Stimulated activated CD8-positive, alpha-beta memory T cell treated with anti-CD3 and anti-CD28 coated beads, Interleukin-12 subunit alpha, Interleukin-12 subunit beta, amount 100 ng/mL, for 24 hours (primary cell): Measurements from ENCODE around the gene GPR153.
A peak's percentile ranks its signal among the peaks of the same experiment; 100 is the strongest.
"Not testable (repeated sequence)": the region's sequence is repeated elsewhere in the genome, so short reads cannot be mapped to it uniquely, and the experiment has no call there.

Experiments
- DNase-seq: peaks from one replicate; pipeline ENCODE4 v3.0.0-alpha.2; 2020; ENCODE audit errors: extremely low read depth

The GPR153 gene

DNA sequence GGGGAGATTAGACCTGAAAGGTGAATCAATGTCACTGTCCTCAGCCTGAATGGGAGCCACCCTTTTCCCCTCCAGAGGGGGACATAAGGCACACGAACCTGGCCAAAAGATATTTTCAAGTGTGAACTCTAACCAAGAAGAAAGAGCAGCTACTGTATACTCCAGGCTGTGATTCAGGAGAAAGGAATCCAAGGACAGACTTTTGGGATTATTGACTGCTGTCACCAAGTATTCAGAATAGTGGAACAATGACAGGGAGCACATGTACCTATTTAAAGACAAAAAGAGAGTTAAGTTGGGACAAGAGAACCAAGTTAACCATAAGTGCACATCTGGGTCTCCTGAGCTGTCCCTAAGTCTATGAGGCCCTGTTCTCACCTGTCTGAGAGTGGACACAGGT, 27.5 kb downstream of the GPR153 start:
- no peak for DNase-seq

DNA sequence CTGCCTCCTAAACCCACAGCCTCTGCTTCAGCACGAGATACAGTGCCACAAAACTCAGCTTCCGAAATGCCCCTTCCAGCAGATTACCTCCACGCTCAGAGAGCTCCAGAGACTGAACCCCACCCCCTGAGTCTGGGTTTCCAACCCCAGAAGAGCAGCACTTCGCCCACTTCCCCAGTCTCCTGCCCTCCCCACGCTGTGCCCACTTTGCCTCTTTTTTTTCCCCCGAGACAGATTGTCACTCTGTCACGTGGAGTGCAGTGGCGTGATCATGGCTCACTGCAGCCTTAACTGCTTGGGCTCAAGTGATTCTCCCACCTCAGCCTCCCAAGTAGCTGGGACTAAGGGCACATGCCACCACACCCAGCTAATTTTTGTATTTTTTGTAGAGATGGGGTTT, 35.2 kb downstream of the GPR153 start:
- no peak for DNase-seq

DNA sequence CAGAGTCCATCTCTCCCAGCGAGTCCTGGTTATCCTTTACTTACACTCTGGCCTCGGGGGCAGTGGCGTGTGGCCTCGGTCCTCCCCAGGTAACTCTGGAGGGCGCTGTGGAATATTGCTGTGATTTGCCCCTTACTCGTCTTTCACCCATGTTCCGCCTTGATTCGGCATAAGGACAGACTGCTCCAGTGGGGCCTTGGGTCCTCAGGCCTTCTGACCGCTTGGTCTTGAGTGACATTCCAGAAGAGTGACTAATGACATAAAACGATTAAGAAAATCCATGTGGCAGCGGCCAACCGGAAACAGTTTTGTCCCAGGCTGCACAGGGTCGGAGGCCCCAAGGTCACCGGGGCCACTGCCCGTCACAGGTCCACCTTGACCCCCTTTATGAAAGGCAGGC, 36.2 kb downstream of the GPR153 start:
- no peak for DNase-seq

DNA sequence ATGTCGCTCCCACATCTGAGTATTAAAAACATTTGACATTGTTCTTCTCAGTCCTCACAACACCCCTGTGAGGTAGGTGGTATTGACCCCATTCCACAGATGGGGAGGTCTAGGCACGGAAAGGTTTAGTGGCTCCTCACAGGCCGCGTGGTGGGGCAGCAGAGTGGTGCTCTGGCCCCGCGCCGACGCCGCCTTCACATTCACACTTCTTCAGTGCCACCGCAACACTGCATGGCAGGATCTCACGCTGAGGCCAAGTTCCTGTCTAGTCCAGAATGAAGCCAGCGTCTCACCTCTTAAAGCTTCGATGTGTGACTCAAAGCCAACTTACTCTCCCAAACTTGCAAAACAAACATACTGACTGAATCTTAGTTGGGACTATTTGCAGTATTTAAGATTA, 37.3 kb downstream of the GPR153 start:
- DNase-seq, result no peak

DNA sequence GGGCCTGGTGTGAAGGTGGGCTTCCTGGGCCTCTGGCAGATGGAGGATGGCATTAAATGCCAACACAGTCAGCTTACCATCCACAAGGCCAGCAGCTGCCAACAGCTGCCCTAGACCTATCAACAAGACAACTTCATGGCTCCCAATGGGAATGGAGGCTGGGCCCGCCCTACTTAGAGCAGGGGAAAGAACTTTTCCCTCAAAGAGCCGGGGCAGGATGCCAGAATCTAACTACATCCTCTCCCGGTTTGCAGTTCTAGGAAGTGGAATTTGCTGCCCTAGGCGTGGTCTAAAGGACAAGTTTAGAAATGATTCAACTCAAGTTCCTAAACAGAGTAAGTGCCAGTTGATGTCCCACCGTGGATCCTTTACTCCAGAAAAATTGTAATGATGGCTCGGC, 38.3 kb downstream of the GPR153 start:
- no peak for DNase-seq

DNA sequence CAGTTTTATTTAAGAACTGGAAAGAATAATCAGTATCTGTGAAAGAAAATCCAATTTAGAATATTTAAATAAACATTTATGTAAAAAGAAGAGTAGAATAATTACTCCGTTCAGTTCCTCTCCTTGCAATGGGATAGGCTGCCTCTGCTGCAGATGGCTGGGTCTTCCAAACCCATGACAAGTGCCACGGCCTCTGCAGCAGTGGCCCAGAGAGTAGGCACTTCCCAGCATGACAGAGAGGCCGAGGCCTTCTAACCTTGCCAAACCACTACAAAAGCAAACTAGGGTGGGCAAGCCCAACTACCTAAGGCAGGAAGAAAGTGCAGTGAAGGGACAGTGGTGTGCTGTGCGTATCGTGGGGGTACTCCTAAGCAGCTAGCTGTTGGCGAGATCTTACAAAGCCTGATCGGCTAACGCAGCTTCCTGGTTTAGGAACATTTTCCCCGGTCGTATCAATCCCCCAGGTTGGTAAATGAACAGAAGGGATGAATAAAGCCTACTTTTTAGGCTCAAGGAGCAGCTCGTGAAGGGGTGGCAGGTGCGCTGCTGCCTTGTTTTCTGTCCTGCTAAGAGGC, 39.6 kb downstream of the GPR153 start:
- DNase-seq, result no peak

DNA sequence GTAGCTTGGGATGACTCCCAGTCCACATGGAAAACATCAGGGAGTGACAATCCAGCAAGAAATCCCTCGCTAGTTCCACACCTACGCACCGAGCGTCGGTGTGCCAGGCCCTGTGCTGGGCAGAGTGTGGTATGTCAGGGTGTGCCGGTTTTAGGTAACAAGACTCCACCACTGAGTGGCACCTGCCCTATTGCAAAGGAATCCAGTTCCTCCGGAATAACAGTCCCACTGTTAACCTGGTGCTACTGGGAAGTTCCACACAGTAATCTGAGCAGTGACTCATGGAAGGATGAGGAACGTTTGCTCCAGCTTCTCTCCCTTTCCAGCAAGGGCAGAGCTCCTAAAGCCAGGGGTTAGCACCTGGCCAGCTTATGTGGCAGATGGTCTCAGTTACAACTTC, 40.7 kb downstream of the GPR153 start:
- no peak for DNase-seq

DNA sequence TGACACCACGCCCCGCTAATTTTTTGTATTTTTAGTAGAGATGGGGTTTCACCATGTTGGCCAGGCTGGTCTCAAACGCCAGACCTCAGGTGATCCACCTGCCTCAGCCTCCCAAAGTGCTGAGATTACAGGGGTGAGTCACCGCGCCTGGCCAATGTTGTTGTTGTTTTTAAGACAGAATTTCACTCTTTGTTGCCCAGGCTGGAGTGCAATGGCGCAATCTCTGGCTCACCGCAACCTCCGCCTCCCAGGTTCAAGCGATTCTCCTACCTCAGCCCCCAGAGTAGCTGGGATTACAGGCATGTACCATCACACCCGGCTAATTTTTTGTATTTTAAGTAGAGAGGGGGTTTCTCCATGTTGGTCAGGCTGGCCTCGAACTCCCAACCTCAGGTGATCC, 41.3 kb downstream of the GPR153 start:
- DNase-seq, result not testable (repeated sequence)

DNA sequence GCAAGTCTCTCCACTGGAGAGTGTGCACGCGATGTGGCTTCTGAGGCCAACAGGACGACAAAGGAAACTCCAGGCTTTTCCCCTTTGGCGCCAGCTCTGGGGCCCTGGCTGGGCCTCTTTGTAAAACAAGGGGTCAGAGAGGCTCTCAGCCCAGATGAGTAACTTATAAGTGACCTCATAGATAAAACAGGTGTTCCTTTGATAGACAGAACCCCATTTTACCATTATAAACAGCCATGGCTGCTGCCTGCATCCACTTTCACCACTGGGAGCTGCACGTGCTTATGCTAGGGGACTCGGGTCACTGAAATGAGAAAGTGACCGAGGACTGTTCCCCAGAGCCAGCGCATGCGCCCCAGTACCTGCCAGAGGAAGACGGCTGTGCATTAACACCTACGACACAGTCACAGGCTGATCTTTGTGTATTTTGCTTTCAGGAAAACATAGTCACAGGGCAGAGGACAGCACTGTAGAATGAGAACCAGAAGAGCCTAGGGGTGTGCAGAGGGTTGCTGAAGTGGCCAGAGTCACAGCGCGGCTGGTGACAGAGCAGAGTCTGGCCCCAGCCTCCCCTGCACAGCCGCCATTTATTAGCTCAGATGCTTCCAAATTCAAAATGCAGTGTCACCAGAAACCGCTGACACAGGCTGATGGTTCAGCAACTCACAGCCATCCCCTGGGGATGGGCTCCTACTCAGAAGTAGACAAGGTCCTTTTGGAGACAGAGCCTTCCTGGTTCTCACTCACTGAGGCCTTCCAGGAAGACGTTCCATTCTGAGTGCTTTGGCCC, 42.3 kb downstream of the GPR153 start:
- no peak for DNase-seq

DNA sequence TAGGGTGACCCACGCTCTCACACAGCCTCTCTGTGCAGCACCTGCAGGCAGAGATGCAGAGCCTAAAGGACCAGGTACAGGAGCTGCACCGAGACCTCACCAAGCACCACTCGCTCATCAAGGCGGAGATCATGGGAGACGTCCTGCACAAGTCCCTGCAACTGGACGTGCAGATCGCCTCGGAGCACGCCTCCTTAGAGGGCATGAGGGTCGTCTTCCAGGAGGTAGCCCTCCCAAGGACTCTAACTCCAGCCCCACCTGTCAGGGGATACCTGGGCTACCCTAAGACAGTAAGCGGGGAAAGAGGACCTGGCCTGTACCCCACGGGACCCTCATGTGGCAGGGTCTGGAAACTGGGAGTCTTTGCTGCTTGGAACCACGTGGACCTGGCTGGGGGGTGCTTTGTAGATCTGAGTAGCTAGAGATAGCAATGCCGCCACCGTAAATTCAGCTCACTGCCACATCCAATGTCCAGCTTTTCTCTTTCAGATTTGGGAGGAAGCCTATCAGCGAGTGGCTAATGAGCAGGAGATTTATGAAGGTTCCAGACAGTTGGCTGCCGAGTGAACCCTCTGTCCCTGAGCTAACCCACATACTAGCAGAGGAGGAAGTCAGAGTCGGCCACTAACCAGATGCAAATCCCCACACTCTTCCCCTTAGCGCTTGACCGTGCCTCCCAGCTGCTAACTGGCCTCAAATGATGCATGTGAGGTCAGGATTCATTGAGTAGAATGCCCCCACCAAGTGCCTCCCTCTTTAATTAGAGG, 48.5 kb downstream of the GPR153 start:
- DNase-seq, result no peak

DNA sequence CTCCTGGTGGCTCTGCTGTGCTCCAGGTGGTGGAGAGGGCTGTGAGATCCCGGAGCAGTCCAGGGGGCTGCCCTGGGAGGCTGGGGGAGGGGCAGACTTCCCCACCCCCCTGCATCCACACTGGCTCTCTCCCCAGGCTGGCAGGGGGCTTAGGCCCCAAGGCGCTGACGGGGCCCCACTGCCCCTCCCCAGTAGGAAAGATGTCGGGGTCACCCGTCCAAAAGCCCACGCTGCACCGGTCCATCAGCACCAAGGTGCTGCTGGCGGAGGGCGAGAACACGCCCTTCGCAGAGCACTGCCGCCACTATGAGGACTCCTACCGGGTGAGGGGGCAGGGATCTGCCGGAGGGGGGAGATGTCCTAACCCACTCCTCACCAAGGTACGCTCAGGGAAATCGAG, 49.2 kb downstream of the GPR153 start:
- no peak for DNase-seq

DNA sequence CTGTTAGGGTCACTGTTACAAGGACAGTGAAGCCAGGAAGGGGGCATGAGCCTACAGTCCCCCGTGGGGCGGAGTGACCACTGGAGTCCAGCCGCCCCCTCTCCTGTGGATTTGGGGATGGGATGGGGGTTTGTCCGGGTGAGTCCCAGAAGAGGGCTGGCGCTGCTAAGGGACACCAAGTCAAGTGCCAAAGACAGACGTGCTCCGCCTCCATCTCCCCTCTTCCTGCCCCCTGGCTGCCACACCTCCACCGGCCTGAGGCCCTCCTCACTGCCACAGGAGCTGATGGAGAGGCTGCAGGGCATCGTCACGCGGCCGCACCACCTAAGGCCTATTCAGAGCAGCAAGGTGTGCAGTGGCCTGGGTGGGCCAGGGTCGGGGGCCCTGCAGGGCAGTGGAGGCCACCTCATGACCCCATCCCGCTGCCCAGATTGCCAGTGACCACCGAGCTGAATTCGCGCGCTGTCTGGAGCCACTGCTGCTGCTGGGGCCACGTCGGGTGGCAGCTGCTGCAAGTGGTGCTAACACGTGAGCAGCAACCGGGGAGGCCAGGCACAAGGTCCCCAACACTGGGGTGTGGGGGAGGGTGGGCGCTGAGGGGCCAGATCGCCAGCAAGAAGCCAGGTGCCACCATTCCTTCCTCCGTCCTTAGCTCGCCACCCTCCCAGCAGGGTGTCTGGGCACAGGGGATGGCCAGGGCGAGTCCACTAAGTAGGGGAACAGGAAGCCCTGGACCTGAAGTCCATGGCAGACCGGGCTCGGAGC, 50.1 kb downstream of the GPR153 start:
- no peak for DNase-seq

DNA sequence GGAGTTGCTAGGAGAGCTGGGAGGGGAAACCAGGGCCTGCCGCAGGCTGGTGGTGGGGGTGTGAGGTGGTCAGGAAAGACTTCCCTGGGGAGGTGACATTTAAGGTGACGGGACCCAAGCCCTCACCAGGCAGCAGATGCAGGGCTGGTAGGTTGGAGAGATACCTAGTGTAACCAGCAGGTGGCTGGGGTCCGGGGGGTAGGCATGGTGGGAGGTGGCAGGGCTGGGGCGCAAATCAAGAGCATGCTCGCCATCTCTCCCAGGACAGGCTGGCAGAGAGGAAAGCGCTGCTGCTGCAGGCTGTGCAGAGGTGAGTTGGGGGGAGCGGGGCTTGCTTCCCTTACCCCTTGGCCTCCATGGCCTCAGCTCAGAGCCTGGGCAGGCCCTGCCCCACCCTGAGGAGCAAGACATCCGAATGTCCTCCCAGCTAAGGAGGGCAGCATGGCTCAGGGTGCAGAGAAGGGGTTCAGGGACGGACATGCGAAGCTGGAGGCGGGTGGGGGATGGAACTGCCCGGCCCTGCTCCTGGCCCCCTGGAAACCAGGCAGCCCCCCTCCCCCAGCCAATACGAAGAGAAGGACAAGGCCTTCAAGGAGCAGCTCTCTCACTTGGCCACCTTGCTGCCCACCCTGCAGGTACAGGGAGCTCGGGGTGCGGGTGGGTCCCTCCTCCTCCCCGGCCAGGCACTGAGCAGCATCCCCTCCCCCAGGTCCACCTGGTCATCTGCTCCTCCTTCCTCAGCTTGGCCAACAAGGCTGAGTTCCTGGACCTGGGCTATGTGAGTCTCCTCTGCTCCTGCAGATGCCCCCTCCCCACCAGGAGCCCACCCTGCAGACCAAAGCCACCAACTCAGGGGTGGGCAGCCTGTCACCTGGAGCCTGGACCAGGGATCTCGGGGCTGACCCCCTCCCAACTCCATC, 51.0 kb downstream of the GPR153 start:
- no peak for DNase-seq

DNA sequence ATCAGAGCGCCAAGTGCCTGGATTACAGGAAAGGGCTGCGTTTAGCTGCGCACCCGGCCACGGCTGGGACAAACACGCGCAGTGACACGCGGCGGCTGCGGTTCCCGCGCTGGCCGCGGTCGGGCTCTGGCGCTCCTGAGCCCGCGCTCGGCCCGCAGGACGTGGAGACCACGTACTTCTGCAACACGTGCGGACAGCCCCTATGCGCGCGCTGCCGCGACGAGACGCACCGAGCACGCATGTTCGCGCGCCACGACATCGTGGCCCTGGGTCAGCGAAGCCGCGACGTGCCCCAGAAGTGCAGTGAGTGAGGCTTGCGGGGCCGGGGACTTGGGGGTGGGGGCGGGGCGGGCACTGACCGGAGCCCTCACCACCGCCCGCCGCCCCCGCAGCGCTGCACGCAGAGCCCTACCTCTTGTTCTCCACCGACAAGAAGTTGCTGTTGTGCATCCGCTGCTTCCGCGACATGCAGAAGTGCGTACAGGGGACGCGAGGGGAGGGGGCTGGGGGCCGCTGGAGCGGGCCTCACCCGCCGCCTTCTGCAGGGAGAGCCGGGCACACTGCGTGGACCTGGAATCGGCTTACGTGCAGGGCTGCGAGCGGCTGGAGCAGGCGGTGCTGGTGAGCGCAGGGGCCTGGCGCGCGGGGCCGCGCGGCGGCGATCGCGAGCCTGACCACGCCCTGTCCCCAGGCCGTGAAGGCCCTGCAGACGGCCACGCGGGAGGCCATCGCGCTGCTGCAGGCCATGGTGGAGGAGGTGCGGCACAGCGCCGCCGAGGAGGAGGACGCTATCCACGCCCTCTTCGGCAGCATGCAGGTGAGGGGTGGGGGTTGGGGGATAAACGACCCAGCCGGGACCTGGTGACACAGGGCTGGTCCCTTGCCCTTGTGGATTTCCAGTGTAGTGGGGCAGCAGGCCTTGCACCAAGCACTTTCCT, 51.9 kb downstream of the GPR153 start:
- DNase-seq, result no peak

DNA sequence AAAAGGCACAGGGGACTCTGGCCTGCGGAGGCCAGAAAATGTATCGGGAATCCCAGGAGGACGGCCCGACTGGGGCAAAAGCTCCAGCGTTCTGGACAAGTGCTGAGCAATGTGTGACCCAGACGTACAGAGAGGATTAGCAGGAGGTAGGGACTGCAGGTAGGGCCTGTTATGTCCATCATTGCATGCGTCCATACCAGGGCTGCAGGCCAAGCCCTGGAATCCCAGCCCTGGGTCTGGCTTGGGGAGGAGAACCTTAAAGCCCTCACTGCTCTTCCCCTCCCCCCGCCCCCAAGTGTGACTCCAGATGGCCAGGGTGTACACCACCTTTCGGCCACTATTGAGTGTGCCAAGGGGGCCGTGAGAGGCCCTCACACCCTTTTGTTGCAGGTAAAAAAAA, 53.0 kb downstream of the GPR153 start:
- no peak for DNase-seq

DNA sequence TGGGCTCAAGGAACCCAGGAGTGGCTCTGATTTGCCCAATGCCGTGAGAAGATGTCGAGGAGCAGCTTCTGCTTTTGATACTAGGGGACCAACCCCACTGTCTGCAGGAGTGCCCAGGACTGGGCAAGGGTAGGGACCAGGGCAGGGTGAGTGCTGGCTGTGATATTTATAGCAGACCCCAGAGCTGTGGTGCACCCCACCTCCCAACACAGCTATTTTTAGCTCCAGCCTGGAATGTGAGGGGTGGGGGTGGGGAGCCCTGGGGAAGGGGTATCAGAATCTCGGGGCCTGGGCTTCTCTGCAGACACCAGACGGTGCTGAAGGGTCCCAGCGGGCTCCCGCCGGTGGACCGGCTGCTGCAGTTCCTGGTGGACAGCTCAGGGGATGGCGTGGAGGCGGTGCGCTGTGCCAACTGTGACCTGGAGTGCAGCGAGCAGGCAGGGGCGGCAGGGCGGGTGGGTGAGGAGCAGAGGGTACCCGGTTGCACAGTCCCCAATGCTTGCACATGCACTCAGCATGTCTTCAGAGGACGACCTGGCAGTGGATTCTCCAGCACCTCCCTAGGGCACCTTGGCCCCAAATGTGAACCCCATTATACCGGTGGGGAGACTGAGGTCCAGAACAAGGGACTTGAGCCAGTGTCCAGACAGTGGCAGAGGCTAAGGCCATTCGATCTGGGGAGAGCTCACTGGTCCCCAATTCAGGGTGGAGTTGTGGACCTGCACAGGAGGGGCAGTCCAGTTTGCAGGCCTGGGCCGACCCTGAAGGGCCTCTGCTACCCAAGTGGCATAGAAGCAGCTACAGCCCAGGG, 53.6 kb downstream of the GPR153 start:
- no peak for DNase-seq

DNA sequence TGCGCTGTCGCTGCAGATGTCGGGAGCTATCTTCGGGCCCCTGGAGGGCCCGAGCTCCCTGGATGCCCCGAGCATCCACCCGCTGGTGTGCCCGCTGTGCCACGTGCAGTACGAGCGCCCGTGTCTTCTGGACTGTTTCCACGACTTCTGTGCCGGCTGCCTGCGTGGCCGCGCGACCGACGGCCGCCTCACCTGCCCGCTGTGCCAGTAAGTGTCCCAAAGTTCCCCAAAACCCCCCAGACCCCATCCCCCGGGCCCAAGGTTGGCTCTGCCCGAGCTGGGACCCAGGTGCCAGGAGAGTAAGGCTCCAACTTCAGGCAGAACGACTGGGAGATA, 54.4 kb downstream of the GPR153 start:
- no peak for DNase-seq

DNA sequence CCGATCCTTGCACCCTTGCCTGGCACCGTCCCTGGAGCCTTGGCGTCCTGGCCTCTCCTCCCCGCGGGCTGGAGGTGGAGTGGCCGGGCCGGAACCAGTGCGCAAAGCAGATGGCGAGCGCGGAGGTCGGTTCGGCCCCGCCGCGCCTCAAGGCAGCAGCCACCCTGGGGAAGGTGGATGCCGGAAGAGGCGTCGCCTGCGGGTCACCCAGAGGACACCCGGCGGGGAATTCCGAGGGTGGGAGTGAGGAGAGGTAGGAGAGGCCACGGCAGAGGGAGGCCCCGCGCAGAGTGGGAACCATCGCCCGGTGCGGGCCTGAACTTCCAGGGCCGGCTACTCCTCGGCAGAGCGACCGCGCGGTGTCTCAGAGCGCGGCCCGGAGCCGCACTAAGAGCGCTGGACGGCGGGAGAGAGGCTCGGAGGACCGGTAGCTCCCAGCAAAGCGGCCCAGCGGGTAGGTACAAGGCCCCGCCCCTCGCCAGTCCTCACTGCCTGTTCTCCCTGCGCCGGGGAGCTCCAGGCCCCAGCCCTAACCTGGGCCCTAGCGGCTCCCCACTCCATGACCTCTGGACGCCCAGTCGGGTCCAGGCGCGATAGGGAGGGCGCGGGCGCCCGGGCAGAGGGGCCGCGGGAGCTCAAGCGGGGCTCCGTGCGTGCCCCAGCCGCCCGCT, 54.9 kb downstream of the GPR153 start, which contains the start of gene RNF207:
Gene RNF207 (plus strand): TSS at position 271 of the 671 bp plus-strand sequence. CDS start 417 bp downstream, outside the sequence.
- DNase-seq, result peak; percentile 47

DNA sequence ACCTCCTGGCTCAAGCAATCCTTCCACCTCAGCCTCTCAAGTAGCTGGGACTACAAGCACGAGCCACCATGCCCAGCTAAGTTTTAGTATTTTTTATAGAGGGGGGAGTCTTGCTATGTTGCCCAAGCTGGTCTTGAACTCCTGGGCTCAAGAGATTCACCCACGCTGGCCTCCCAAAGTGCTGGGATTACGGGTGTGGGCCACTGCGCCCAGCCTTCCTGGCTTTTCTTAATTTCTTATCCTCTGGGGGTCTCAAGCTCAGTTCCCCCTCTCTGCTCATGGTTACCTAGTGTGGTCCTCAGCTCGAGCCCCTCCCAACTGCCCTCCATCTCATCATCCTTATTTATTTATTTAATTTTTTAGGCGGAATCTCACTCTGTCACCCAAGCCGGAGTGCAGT, 58.6 kb downstream of the GPR153 start:
- no peak for DNase-seq
